ENCODE results near the gene PRICKLE4.

- no peak for TF ChIP-seq CTCF (IDR thresholded peaks at IDR 0.05; ENCODE audit: borderline replicate concordance, extremely low read depth, low read length, poor library complexity, severe bottlenecking)
- no peak for TF ChIP-seq EZH2 (IDR thresholded peaks at IDR 0.05; ENCODE audit: borderline replicate concordance, low read depth, low read length, severe bottlenecking)
Measured at GRCh38 chr6:41791305-41791704, 10.7 kb downstream of the PRICKLE4 start.

All from DND-41 (cell line).